Karpas-422 (cell line): ENCODE results near the gene PARP11. TPM values are rescaled to one million over a fixed set of nuclear protein-coding genes. Genes with fewer than 3 reads are reported as not detected.

ENCODE experiments used
- DNase-seq: peaks from one replicate; pipeline ENCODE4 v3.0.0-alpha.2; 2015
- H2AFZ ChIP-seq: fragments of 200-600 bp; sonication (generic); 2 replicates; pipeline ENCODE4 v1.6.1; 2014; ENCODE audit warnings: antibody characterized with exemption, low read length, mixed read lengths
- H3K27ac ChIP-seq: fragments of 200-600 bp; sonication (generic); 2 replicates; pipeline ENCODE4 v1.5.1; 2014; ENCODE audit warnings: mild to moderate bottlenecking, low read length, moderate library complexity
- H3K27me3 ChIP-seq: fragments of 200-600 bp; sonication (generic); 2 replicates; pipeline ENCODE4 v1.6.1; 2014; ENCODE audit warnings: low read length, mixed read lengths
- H3K36me3 ChIP-seq: fragments of 200-600 bp; sonication (generic); 2 replicates; pipeline ENCODE4 v1.6.1; 2014; ENCODE audit warnings: low read length, mixed read lengths; ENCODE audit not compliant: insufficient read depth
- H3K4me1 ChIP-seq: fragments of 200-600 bp; sonication (generic); 2 replicates; pipeline ENCODE4 v1.6.1; 2014; ENCODE audit warnings: mild to moderate bottlenecking, low read length, mixed read lengths
- H3K4me2 ChIP-seq: fragments of 200-600 bp; sonication (generic); 2 replicates; pipeline ENCODE4 v1.6.1; 2014; ENCODE audit warnings: low read length, low read depth, mild to moderate bottlenecking; ENCODE audit not compliant: poor library complexity, severe bottlenecking
- H3K4me3 ChIP-seq: fragments of 200-600 bp; sonication (generic); 2 replicates; pipeline ENCODE4 v1.5.1; 2014; ENCODE audit warnings: mild to moderate bottlenecking, antibody characterized with exemption, low read length, mixed read lengths
- H3K79me2 ChIP-seq: fragments of 200-600 bp; sonication (generic); 2 replicates; pipeline ENCODE4 v1.6.1; 2014; ENCODE audit warnings: mild to moderate bottlenecking, low read length, mixed read lengths
- H3K9ac ChIP-seq: fragments of 200-600 bp; sonication (generic); 2 replicates; pipeline ENCODE4 v1.6.0; 2014; ENCODE audit warnings: low read length
- H3K9me2 ChIP-seq: fragments of 200-600 bp; sonication (generic), shearing (Covaris generic); replicated peaks from 2 replicates; pipeline ENCODE4 v1.6.0; 2014; ENCODE audit warnings: mild to moderate bottlenecking, low read length, moderate library complexity; ENCODE audit not compliant: insufficient read depth
- H3K9me3 ChIP-seq: fragments of 300-700, 200-600 bp; sonication (generic); 2 replicates; pipeline ENCODE4 v1.6.1; 2014; ENCODE audit warnings: low read length, mixed read lengths
- H4K20me1 ChIP-seq: fragments of 200-600 bp; sonication (generic); 2 replicates; pipeline ENCODE4 v1.6.1; 2014; ENCODE audit warnings: mild to moderate bottlenecking, antibody characterized with exemption, low read length, low read depth; ENCODE audit not compliant: insufficient read depth
- total RNA-seq: library from RNA; depleted of rRNA; stranded (reverse); fragments of >200 nt; shearing (Covaris generic); gene quantifications from 2 replicates; pipeline ENCODE4 v1.2.3, GENCODE V29; 2014; ENCODE audit warnings: low replicate concordance

PARP11 gene
- total RNA-seq, 1 experiment from 2014 or later = 10.2 TPM

DNA sequence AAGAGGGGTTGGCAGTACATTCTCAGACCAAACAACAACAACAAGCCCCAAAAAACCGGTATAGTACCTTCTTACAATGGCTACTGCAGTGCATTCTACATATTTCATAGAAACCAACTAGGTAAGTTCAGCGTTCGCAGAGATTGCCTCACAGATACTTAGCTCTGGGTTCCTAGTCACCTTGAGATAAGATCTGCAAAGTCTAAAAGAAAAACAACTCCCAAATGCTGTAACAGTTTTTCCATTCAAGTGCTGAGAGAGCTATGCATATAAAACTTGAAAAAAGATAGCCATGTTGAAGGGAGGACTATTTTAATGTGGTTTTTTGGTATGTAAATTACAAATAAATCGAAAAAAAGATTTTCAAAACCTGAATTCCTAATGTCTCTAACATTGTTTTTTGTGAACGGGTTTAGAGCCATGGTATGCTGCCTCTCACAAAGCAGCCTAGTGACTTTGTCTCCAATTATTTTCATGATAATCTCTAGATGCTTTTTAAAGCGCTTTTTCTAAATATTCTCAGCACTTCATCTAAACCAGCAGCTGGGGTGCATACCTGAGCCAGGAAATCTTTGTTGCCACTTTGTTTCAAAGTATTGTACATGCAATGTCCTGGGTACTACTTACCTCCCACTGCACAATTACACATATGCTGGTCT, 63.7 kb downstream of the PARP11 start:
- Histone ChIP-seq H3K9me2 (no peaks in the 10 kb centered on the region), H3K9me3 (no peaks in the 10 kb centered on the region), H3K4me1 (no peaks in the 10 kb centered on the region; the same call in 1 of the 2 replicates), H3K79me2 (no peaks in the 10 kb centered on the region), H3K4me3 (no peak overlapping the region), H3K9ac (no peak overlapping the region), H2AFZ (no peak overlapping the region), H3K27ac (no peak overlapping the region), H3K36me3 (no peaks in the 10 kb centered on the region), H3K27me3 (no peaks in the 10 kb centered on the region), H4K20me1 (no peaks in the 10 kb centered on the region), H3K4me2 (no peak overlapping the region)
- no peak for DNase-seq

DNA sequence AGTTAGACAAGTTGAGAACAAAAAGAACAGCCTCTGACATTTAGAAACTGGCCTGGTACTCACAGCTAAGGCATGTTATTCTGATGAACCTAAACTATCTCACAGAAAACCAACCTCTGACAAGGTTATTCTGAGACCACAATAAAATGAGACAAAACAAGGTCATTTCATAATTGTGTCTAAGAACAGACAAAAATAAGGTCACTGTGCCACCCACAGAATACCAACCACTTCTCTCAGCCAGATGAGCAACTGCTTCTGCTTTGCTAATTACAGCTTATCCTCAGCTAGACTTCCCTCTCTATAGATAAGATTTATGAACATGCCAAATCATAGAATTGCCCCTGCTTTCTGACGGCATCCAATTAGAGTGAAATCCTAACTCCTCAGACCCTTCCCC, 68.1 kb downstream of the PARP11 start:
- Histone ChIP-seq H3K9ac (no peak overlapping the region), H3K9me2 (no peaks in the 10 kb centered on the region), H3K27me3 (no peaks in the 10 kb centered on the region), H3K36me3 (no peaks in the 10 kb centered on the region), H4K20me1 (no peaks in the 10 kb centered on the region), H3K27ac (no peak overlapping the region), H3K79me2 (no peaks in the 10 kb centered on the region), H3K4me3 (no peak overlapping the region), H3K4me1 (no peaks in the 10 kb centered on the region; the same call in 1 of the 2 replicates), H2AFZ (no peak overlapping the region), H3K4me2 (no peak overlapping the region), H3K9me3 (no peaks in the 10 kb centered on the region)
- DNase-seq = no peak

DNA sequence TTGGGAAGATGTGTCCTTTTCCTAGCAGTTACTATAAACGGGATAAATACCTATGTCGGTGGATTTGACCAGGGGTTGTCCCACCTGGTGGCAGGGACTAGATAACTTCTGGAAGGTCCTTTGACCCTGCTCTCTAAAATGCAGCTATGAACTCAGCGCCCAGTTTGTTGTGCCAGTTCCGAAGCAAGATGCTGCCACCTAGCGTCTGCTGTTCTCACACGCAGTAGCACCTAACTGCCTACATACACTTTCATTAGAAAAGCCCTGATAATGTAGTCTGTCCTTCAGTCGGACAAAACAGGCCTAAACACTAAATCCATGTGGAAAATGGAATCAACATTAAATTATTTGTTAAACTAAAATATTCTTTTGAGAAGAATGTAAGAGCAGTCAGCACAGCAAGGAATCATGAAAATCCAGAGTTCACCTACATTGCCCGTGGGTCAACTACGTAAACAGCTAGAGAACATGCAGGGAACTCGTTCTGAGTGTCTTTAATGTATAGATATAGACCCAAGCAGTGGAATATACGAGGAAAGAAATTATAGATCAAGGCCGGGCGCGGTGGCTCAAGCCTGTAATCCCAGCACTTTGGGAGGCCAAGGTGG, 69.2 kb downstream of the PARP11 start:
- no peaks in the 10 kb centered on the region for H3K9me3 ChIP-seq
- H3K36me3 ChIP-seq = no peaks in the 10 kb centered on the region
- no peaks in the 10 kb centered on the region; the same call in 1 of the 2 replicates for H3K4me1 ChIP-seq
- no peaks in the 10 kb centered on the region for H4K20me1 ChIP-seq
- no peaks in the 10 kb centered on the region for H3K79me2 ChIP-seq
- no peak overlapping the region for H3K4me2 ChIP-seq
- H3K9me2 ChIP-seq = no peaks in the 10 kb centered on the region
- no peak overlapping the region for H2AFZ ChIP-seq
- H3K9ac ChIP-seq = no peak overlapping the region
- H3K27me3 ChIP-seq = no peaks in the 10 kb centered on the region
- peak; percentile 87 for DNase-seq
- H3K4me3 ChIP-seq = no peak overlapping the region
- H3K27ac ChIP-seq = no peak overlapping the region

DNA sequence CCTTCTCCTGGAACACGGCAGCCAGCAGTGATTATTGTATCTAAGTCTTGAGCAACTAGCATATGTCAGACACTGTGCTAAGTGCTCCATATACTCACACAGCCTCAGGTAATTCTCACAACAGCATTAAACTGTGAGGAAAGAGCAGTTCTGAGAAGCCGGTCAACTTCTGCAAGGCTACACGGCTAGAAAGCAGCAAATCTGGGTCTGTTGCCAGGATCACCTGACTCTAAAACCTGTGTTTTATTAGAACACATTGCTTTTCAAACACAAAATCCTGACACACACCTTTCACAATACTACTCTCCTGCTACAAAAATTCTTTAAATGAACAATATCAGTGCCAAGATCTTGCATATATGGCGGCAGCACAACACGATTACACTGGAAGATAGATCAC, 70.5 kb downstream of the PARP11 start:
- Histone ChIP-seq H3K27me3 (no peaks in the 10 kb centered on the region), H2AFZ (no peak overlapping the region), H4K20me1 (no peaks in the 10 kb centered on the region), H3K27ac (no peak overlapping the region), H3K4me1 (no peaks in the 10 kb centered on the region; the same call in 1 of the 2 replicates), H3K79me2 (no peaks in the 10 kb centered on the region), H3K4me3 (no peak overlapping the region), H3K36me3 (no peaks in the 10 kb centered on the region), H3K4me2 (no peak overlapping the region), H3K9me2 (no peaks in the 10 kb centered on the region), H3K9me3 (no peaks in the 10 kb centered on the region), H3K9ac (no peak overlapping the region)
- no peak for DNase-seq

DNA sequence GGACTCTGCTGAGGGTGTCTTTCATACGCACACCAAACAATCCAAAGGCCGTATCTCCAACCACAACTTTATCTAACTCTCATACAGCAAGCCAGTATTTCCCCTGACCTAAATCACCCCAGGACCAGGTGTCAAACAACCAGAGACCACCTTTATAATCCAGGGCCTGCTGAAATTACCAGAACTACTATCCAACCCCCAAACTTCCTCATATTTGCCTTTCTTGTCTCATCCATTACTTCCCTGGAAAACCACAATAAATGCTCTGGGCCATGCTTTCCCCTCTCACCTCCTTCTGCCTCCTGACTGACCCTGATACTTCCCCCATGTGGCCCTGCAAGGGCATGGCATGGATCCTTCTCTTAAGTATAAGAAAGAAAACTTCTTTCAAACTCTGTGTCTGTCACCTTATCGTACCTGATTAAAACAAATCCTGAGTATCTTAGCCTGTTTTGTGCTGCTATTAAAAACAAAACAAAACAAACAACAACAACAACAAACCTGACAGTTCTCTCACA, 75.6 kb downstream of the PARP11 start:
- Histone ChIP-seq H3K9ac (no peak overlapping the region), H3K4me1 (no peaks in the 10 kb centered on the region), H3K27ac (no peak overlapping the region), H2AFZ (no peak overlapping the region), H3K9me2 (no peaks in the 10 kb centered on the region), H3K79me2 (no peaks in the 10 kb centered on the region), H3K36me3 (no peaks in the 10 kb centered on the region), H3K4me2 (no peak overlapping the region), H3K27me3 (no peaks in the 10 kb centered on the region), H3K4me3 (no peak overlapping the region), H3K9me3 (no peaks in the 10 kb centered on the region), H4K20me1 (no peaks in the 10 kb centered on the region)
- DNase-seq = no peak

DNA sequence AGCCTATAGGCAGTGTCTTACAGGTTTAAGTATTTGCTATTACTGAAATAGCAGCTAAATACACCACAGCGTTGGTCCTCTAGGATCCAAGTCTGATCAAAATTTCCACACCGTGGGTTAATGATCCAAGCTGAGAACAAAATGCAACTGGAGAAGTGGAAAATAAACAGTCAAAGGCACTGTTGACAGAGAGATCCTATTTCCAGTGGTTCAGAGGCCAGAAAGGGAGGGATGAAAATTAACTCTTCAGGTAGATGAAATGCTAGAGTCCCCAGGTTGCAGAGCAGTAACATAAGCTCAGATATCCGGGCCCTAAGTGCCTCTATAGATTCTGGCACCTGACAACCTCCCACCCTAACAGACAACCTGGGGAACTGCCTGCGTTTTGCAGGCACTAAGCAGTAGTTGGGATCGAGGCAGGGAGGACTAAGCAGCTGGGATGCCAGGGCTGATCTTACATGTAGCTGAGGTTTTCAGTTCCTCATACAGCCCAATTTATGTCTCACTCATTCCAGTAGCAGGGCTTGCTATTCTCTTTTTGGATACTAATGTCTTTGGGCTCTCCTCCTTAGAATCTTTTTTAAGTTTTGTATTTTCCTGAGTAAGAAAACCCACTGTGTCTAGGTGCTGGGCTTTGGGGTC, 77.6 kb downstream of the PARP11 start:
- H3K4me2 ChIP-seq = no peak overlapping the region
- no peaks in the 10 kb centered on the region for H3K27me3 ChIP-seq
- no peaks in the 10 kb centered on the region for H3K79me2 ChIP-seq
- no peaks in the 10 kb centered on the region for H3K9me2 ChIP-seq
- H4K20me1 ChIP-seq = no peaks in the 10 kb centered on the region
- H3K9ac ChIP-seq = no peak overlapping the region
- DNase-seq = no peak
- no peaks in the 10 kb centered on the region for H3K36me3 ChIP-seq
- H3K27ac ChIP-seq = no peak overlapping the region
- no peaks in the 10 kb centered on the region for H3K4me1 ChIP-seq
- no peak overlapping the region for H2AFZ ChIP-seq
- H3K4me3 ChIP-seq = no peak overlapping the region
- no peaks in the 10 kb centered on the region for H3K9me3 ChIP-seq

- H3K9ac ChIP-seq = no peak overlapping the region
- no peak overlapping the region for H3K4me3 ChIP-seq
- H3K79me2 ChIP-seq = no peaks in the 10 kb centered on the region
- H3K27me3 ChIP-seq = no peaks in the 10 kb centered on the region
- no peaks in the 10 kb centered on the region for H3K4me1 ChIP-seq
- no peaks in the 10 kb centered on the region for H3K9me3 ChIP-seq
- no peaks in the 10 kb centered on the region for H4K20me1 ChIP-seq
- DNase-seq = no peak
- H3K36me3 ChIP-seq = no peaks in the 10 kb centered on the region
- H3K27ac ChIP-seq = no peak overlapping the region
- no peak overlapping the region for H2AFZ ChIP-seq
- no peak overlapping the region for H3K4me2 ChIP-seq
- H3K9me2 ChIP-seq = no peaks in the 10 kb centered on the region
Observed at GRCh38 chr12:3795066-3795465, 78.1 kb downstream of the PARP11 start.

DNA sequence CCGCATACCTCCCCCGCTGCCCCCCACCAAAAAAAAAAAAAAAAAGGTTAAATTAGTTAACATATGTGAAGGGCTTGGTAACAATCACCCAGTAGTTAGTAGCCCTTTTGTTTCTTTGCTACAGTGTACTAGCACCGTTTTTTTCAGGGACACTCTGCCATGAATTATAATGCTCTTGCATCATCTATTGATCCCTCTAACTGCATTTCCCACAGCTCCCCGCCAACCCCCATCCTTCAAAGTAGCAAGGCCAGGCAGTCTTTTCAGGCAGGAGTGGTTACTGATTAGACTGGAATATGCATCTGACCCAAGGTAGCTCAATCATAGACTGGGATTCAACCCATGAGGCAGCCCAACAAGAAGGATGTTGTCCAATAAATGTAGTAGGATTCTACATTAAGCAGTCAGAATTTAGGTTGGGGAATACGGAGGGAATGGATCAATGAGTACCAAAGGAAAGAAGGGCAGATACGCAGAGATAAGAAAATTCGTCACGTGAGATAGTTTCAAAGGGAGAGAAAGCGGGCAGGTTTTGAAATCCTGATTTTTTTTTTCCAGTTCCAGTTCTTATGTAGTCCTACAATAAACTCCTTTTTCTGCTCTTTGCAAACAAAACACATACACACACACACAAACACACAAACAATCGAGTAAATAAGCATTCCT, 80.4 kb downstream of the PARP11 start:
- Histone ChIP-seq H4K20me1 (no peaks in the 10 kb centered on the region), H3K9ac (no peak overlapping the region), H2AFZ (no peak overlapping the region), H3K9me2 (no peaks in the 10 kb centered on the region), H3K4me2 (no peak overlapping the region), H3K9me3 (no peaks in the 10 kb centered on the region), H3K27me3 (no peaks in the 10 kb centered on the region), H3K79me2 (no peaks in the 10 kb centered on the region), H3K36me3 (no peaks in the 10 kb centered on the region), H3K27ac (no peak overlapping the region), H3K4me1 (no peaks in the 10 kb centered on the region), H3K4me3 (no peak overlapping the region)
- DNase-seq = no peak
